Activated T-cell treated with anti-CD3 and anti-CD28 coated beads, Interleukin-2, amount 50 U/mL, for 72 hours (primary cell): ENCODE measurements around the gene ELANE. TPM values are rescaled to one million over a fixed set of nuclear protein-coding genes. Genes with fewer than 3 reads are reported as not detected.
A peak's percentile ranks its signal among the peaks of the same experiment; 100 is the strongest.
"Not testable (repeated sequence)": the region's sequence is repeated elsewhere in the genome, so short reads cannot be mapped to it uniquely, and the experiment has no call there.

ENCODE experiments used
- ATAC-seq, 2 donors: fragments of 150-1000 bp; cut with Tn5 transposase; replicated peaks in 1 of 2; 2 replicates each; pipeline ENCODE4 v1.10.0; 2021; ENCODE audit warnings: moderate library complexity in 2 of 2, mild to moderate bottlenecking in 1 of 2
- DNase-seq, 2 donors: peaks; one replicate each; pipeline ENCODE4 v3.0.0; 2021 to 2022; ENCODE audit warnings: mixed read lengths in 1 of 2
- H3K27ac Mint-ChIP-seq: one replicate; pipeline ENCODE4 v1.8.0; 2022; ENCODE audit warnings: mild to moderate bottlenecking, moderate library complexity, mixed read lengths
- H3K27me3 Mint-ChIP-seq: one replicate; pipeline ENCODE4 v1.8.0; 2022; ENCODE audit warnings: low read depth, mixed read lengths
- H3K36me3 Mint-ChIP-seq, 2 donors: one replicate each; pipeline ENCODE4 v1.8.0; 2022; ENCODE audit warnings: mixed read lengths in 2 of 2, mild to moderate bottlenecking in 1 of 2; ENCODE audit not compliant: insufficient read depth in 2 of 2
- H3K4me1 Mint-ChIP-seq: one replicate; pipeline ENCODE4 v1.8.0; 2022; ENCODE audit warnings: low read depth, mixed read lengths
- H3K4me3 Mint-ChIP-seq, 2 donors: one replicate each; pipeline ENCODE4 v1.8.0; 2022; ENCODE audit warnings: mild to moderate bottlenecking in 2 of 2, mixed read lengths in 2 of 2, moderate library complexity in 2 of 2
- H3K9me3 Mint-ChIP-seq, 2 donors: one replicate each; pipeline ENCODE4 v1.8.0; 2022; ENCODE audit warnings: mixed read lengths in 2 of 2
- total RNA-seq, 2 donors: library from RNA; stranded (reverse); gene quantifications; one replicate each; pipeline ENCODE4 v1.2.3, GENCODE V29; 2022

The ELANE gene
- total RNA-seq, 2 donors from 2014 or later: not detected

DNA sequence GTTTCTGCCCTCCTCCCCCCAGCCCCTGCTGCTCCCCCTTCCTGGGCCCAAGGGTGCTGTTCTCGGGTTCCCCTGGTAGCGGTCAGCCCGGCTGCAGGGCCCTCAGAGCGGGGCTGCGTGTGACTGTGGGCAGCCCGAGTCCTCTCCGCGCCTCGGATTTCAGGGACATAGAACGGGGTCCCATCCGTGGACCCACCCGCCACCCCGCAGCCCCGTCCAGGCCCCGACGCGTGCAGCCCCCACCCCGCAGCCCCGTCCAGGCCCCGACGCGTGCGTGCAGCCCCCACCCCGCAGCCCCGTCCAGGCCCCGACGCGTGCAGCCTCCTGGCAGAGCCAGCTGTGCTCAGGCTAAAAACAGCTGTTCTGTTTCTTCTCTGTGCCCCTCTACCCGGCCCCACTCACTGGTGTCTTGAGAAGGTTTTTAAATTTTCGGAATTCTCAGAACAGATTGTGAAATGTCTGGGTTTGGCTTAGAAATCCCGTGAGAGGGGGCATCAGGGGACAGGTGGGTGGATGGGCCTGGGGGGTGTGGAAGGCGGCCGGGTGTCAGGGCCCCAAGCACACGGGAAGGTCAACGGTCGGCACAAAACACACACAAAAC lies 16.8 kb upstream of the ELANE start:
- Mint-ChIP-seq H3K4me3 (no peak overlapping the region), H3K36me3 (no peaks in the 10 kb centered on the region), H3K9me3 (no peaks in the 10 kb centered on the region), H3K27me3 (peaks cover 18% of the 10 kb centered on the region), H3K27ac (no peak overlapping the region), H3K4me1 (no peaks in the 10 kb centered on the region)
- DNase-seq (no peak), ATAC-seq (no peak)

DNA sequence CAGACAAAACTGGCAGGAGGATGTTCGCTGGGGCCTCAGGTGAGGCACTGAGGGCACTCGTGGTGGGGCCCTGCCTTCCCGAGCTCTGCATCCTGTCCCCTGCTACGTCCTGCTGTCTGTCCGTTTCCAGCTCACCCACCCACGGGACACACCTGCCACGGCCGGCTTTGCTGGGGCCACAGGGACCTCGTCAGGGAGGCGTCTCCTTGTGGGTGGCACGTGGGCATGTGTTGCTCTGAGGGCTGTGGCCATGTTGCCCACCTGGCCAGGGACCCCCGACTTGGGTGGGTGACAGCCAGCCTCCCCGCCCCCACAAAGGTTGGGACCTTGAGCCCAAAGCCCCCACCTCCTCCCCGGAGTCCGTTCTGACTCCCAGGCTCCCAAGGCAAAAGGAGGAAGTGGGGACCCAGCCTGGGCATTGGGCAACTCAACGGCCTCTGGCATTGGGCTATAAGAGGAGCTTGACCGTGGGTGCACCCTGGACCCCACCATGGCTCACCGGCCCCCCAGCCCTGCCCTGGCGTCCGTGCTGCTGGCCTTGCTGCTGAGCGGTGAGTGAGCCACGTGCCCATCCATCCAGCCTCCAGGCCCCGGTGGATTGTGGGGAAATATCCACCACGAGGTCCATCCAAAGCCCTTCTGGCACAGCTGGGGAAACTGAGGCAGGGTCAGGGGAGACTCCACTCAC lies 11.4 kb upstream of the ELANE start, which contains the start of gene PRTN3:
PRTN3 (plus strand) TSS at position 481 of the 688 bp plus-strand sequence; CDS start at position 491, 10 bp downstream.
- Mint-ChIP-seq H3K27ac (no peak within 1 kb of the TSS), H3K27me3 (peaks cover 48% of the 10 kb centered on the region), H3K36me3 (peaks cover 0 to 4% of the 10 kb centered on the region in 2 donors), H3K9me3 (no peaks in the 10 kb centered on the region), H3K4me3 (no peak within 1 kb of the TSS), H3K4me1 (peaks cover 5% of the 10 kb centered on the region)
- ATAC-seq (no peak), DNase-seq (no peak)

DNA sequence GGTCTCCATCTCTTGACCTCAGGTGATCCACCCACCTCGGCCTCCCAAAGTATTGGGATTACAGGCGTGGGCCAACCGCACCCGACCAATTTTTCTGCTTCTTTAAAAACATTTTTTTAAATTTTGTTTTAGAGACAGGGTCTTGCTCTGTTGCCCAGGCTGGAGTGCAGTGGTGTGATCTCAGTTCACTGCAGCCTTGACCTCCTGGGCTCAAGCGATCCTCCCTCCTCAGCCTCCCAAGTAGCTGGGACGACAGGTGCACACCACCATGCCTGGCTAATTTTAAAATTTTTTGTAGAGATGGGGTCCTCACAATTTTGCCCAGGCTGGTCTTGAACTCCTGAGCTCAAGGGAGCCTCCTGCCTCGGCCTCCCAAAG lies 9.3 kb upstream of the ELANE start:
- DNase-seq, H3K27ac Mint-ChIP-seq, H3K9me3 Mint-ChIP-seq, ATAC-seq, H3K4me1 Mint-ChIP-seq, H3K36me3 Mint-ChIP-seq: not testable (repeated sequence)
- Mint-ChIP-seq H3K27me3 (peaks cover 46% of the 10 kb centered on the region), H3K4me3 (peak overlapping the region in 1 of 2 donors; percentile 8)

DNA sequence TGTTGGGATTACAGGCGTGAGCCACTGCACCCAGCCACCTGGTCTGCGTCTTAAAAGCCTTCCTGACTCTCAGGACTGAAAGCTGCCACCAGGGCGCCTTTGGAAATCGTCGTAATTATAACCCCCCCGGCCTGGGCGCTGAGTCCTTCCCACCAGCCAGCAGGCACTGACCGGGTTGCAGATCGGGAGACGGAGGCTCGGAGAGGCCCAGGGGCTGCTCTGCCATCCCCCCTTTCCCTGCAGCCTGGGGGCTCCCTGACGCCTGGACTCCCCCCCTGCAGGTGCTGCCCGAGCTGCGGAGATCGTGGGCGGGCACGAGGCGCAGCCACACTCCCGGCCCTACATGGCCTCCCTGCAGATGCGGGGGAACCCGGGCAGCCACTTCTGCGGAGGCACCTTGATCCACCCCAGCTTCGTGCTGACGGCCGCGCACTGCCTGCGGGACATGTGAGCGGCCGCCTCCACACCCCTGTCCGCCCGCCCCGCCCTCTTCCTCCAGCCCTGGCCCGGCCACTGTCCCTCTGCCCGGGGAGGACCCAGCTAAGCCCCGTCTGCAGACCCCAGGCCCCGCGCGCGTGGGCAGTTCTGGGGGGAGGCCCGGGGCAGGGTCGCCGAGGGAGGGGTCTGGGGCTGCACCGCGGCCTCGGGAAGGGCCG lies 8.8 kb upstream of the ELANE start:
- ATAC-seq (peak in 1 of 2 donors; percentile 18), DNase-seq (no peak)
- Mint-ChIP-seq H3K4me1 (peaks cover 5% of the 10 kb centered on the region), H3K9me3 (no peaks in the 10 kb centered on the region), H3K27ac (no peak overlapping the region), H3K27me3 (peaks cover 47% of the 10 kb centered on the region), H3K36me3 (peaks cover 0 to 4% of the 10 kb centered on the region in 2 donors), H3K4me3 (peak overlapping the region in 1 of 2 donors; percentile 8)

DNA sequence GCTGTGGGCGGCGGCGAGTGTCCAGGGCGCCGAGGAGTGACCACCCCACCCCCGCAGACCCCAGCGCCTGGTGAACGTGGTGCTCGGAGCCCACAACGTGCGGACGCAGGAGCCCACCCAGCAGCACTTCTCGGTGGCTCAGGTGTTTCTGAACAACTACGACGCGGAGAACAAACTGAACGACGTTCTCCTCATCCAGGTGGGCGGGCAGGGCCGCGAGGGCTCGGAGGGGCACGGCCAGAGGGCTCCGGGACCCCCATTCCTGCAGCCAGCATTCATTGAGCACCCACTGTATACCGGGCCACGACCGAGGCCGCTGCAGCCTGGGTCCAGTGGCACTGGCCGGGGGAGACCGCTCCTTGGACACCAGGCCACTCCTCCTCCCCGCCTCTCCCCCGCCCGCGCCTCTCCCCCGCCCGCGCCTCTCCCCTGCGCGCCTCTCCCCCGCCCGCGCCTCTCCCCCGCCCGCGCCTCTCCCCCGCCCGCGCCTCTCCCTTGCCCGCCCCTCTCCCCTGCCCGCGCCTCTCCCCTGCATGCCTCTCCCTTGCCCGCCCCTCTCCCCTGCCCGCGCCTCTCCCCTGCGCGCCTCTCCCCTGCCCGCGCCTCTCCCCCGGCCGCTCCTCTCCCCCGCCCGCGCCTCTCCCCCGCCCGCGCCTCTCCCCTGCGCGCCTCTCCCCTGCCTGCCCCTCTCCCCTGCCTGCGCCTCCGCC lies 8.1 kb upstream of the ELANE start:
- H3K27ac Mint-ChIP-seq: no peak overlapping the region
- peaks cover 5% of the 10 kb centered on the region for H3K4me1 Mint-ChIP-seq
- peaks cover 0 to 4% of the 10 kb centered on the region in 2 donors for H3K36me3 Mint-ChIP-seq
- ATAC-seq: no peak
- H3K4me3 Mint-ChIP-seq: peak overlapping the region in 1 of 2 donors; percentile 63
- peaks cover 47% of the 10 kb centered on the region for H3K27me3 Mint-ChIP-seq
- no peaks in the 10 kb centered on the region for H3K9me3 Mint-ChIP-seq
- no peak for DNase-seq

DNA sequence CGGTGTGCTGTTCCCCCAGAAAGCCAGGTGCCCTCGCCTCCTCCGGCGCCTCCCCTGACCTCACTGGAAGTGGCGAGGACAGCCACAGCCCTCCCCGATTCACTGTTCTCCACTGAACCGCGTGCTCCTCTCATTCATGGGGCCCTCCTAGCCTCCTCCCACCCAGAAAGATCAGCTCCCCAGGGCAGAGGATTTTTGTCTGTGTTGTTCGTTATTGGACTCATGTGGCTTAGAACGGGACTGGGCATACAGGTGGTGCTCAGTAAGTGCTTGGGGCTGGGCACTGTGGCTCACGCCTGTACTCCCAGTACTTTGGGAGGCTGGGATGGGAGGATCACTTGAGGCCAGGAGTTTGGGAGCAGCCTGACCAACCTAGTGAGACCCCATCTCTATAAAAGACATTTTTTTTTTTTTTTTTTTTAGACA lies 7.5 kb upstream of the ELANE start:
- Mint-ChIP-seq H3K27me3 (peaks cover 47% of the 10 kb centered on the region), H3K27ac (no peak overlapping the region), H3K4me1 (peaks cover 5% of the 10 kb centered on the region), H3K4me3 (peak overlapping the region in 1 of 2 donors; percentile 63), H3K36me3 (peaks cover 0 to 4% of the 10 kb centered on the region in 2 donors), H3K9me3 (no peaks in the 10 kb centered on the region)
- no peak for DNase-seq
- ATAC-seq: no peak

DNA sequence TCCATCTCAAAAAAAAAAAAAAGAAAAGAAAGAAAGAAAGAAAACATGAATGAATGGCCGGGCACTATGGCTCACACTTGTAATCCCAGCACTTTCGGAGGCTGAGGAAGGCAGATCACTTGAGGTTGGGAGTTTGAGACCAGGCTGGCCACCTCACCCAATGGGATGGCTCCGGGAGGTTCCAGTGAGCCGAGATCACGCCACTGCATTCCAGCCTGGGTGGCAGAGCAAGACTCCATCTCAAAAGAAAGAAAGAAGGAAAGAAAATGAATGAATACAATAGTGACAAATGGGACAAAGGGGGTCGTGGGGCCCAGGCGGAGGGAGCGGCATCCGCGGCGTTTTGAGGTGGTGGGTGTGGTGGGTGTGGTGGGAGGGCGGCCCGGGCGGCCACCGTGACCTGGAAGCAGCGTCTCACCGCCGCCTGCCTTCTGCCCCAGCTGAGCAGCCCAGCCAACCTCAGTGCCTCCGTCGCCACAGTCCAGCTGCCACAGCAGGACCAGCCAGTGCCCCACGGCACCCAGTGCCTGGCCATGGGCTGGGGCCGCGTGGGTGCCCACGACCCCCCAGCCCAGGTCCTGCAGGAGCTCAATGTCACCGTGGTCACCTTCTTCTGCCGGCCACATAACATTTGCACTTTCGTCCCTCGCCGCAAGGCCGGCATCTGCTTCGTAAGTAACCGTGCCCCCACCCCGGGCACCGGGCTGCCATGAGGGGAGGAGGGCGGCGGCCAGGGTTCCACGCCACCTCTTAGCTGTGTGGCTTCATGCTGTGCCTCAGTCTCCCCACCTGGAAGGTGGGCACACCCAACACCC lies 6.2 kb upstream of the ELANE start:
- H3K4me1 Mint-ChIP-seq: peaks cover 5% of the 10 kb centered on the region
- H3K36me3 Mint-ChIP-seq: peaks cover 0 to 4% of the 10 kb centered on the region in 2 donors
- H3K27ac Mint-ChIP-seq: no peak overlapping the region
- no peaks in the 10 kb centered on the region for H3K9me3 Mint-ChIP-seq
- ATAC-seq (no peak), DNase-seq (no peak)
- H3K4me3 Mint-ChIP-seq: no peak overlapping the region
- H3K27me3 Mint-ChIP-seq: peaks cover 47% of the 10 kb centered on the region

DNA sequence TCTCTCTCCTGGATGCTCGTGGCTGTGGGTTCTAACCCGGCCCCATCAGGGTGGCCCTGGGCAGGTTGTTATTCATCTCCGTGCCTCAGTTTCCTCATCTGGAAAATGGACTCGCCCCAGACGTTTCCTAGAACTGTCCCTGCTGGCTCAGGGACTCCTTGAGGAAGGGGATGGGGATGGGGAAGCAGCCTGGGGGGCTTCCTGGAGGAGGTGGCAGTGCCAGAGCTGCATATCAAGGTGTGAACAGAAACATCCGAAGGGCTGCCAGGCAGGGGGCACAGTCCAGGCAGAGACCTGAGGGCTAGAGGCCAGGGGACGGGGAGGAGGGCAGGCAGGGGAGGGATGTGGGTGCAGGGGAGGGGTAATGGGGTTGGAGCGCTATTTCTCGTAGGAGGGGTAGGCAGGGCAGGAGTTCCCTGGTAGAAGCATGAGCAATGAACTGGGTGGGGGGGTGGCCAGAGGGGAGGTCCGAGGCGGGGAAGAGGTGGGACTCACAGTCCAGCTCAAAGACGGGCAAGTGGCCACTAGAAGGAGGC lies 3.6 kb upstream of the ELANE start:
- no peak overlapping the region for H3K4me3 Mint-ChIP-seq
- no peak overlapping the region for H3K27ac Mint-ChIP-seq
- H3K27me3 Mint-ChIP-seq: peaks cover 31% of the 10 kb centered on the region
- ATAC-seq: no peak
- H3K36me3 Mint-ChIP-seq: peaks cover 0 to 2% of the 10 kb centered on the region in 2 donors
- H3K9me3 Mint-ChIP-seq: no peaks in the 10 kb centered on the region
- H3K4me1 Mint-ChIP-seq: peaks cover 5% of the 10 kb centered on the region
- no peak for DNase-seq

DNA sequence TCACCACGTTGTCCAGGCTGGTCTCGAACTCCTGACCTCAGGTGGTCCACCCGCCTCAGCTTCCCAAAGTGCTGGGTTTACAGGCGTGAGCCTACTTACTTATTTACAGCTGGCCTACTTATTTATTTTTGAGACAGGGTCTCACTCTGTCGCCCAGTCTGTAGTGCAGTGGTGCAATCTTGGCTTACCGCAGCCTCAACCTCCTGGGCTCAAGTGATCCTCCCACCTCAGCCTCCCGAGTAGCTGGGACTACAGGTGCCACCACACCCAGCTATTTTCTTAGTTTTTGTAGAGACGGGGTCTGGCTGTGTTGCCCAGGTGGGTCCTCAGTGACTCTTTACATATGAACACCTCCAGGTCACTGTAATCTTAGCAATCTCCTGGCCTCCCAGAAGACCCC lies 2.9 kb upstream of the ELANE start:
- H3K27me3 Mint-ChIP-seq: peaks cover 31% of the 10 kb centered on the region
- H3K4me3 Mint-ChIP-seq, H3K9me3 Mint-ChIP-seq, DNase-seq, H3K36me3 Mint-ChIP-seq, ATAC-seq, H3K4me1 Mint-ChIP-seq, H3K27ac Mint-ChIP-seq: not testable (repeated sequence)

DNA sequence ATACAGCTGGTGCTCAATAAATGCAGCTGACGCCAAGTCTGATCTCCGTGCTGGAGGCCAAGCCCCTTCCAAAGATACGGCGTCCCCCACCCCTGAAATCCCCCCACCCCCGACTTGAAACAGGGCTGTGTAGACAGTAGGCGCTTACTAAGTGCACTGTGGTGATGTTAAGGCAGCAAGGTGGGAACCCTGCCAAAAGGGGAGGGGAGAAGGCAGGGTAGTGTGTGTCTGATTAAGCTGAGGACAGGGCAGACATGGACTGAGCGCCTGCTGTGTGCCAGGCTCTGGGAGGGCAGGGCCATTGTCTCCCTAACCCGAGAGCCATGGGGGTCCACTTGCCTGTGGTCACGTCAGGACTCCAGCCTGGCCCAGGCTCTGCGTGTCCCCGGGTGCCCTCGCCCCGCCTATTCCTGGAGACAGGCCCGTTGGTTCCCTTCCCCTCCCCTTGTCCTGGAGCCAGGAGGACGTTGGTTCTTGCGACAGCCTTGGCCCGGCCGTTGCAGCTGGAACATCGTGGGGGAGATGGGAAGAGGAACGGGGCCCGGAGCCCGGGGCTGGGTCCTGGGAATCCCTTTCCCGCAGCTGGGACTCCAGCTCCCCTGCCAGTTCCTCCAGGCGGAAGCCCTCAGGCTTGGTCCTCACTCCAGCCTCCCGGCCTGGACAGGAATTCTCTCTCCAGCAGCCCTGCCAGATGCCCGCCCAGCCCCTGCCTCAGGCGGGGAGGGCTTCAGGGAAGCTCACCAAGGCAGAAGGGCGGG lies 1.7 kb upstream of the ELANE start:
- Mint-ChIP-seq H3K27me3 (peaks cover 19% of the 10 kb centered on the region), H3K27ac (no peak overlapping the region), H3K4me3 (no peak overlapping the region), H3K36me3 (no peaks in the 10 kb centered on the region), H3K4me1 (no peaks in the 10 kb centered on the region), H3K9me3 (no peaks in the 10 kb centered on the region)
- ATAC-seq (no peak), DNase-seq (no peak)

DNA sequence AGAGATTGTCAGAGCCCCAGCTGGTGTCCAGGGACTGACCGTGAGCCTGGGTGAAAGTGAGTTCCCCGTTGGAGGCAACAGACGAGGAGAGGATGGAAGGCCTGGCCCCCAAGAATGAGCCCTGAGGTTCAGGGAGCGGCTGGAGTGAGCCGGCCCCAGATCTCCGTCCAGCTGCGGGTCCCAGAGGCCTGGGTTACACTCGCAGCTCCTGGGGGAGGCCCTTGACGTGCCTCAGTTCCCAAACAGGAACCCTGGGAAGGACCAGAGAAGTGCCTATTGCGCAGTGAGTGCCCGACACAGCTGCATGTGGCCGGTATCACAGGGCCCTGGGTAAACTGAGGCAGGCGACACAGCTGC lies 1.1 kb upstream of the ELANE start:
- Mint-ChIP-seq H3K9me3 (no peaks in the 10 kb centered on the region), H3K27ac (no peak overlapping the region), H3K27me3 (peaks cover 14% of the 10 kb centered on the region), H3K4me1 (no peaks in the 10 kb centered on the region), H3K36me3 (no peaks in the 10 kb centered on the region), H3K4me3 (no peak overlapping the region)
- ATAC-seq (no peak), DNase-seq (no peak)
